Stimulated activated CD8-positive, alpha-beta memory T cell treated with anti-CD3 and anti-CD28 coated beads, Interleukin-15, amount 100 ng/mL, for 1 hour (primary cell): Measurements from ENCODE around the gene ARHGAP15.

Experiments used
- DNase-seq: peaks from one replicate; pipeline ENCODE4 v3.0.0-alpha.2; 2020; ENCODE audit warnings: low read depth

Gene ARHGAP15

GRCh38 chr2:143623231-143623908 lies 494.2 kb downstream of the ARHGAP15 start:
- no peak for DNase-seq

- no peak for DNase-seq
Observed at GRCh38 chr2:143623909-143624260, 494.7 kb downstream of the ARHGAP15 start.

GRCh38 chr2:143629340-143629739 lies 500.1 kb downstream of the ARHGAP15 start:
- DNase-seq: no peak

GRCh38 chr2:143632751-143633374 lies 503.6 kb downstream of the ARHGAP15 start:
- no peak for DNase-seq

- no peak for DNase-seq
Observed at GRCh38 chr2:143633419-143633818, 504.2 kb downstream of the ARHGAP15 start.

GRCh38 chr2:143635302-143635701 lies 506.1 kb downstream of the ARHGAP15 start:
- DNase-seq: no peak

- no peak for DNase-seq
Observed at GRCh38 chr2:143635936-143636335, 506.7 kb downstream of the ARHGAP15 start.

- DNase-seq: no peak
Observed at GRCh38 chr2:143640826-143641225, 511.6 kb downstream of the ARHGAP15 start.

- DNase-seq: no peak
Observed at GRCh38 chr2:143645921-143646645, 516.9 kb downstream of the ARHGAP15 start.

- DNase-seq: no peak
Observed at GRCh38 chr2:143649226-143649740, 520.1 kb downstream of the ARHGAP15 start.

- no peak for DNase-seq
Observed at GRCh38 chr2:143652692-143653091, 523.5 kb downstream of the ARHGAP15 start.

GRCh38 chr2:143668234-143668633 lies 539.0 kb downstream of the ARHGAP15 start:
- DNase-seq: no peak

GRCh38 chr2:143674051-143674450 lies 544.8 kb downstream of the ARHGAP15 start:
- no peak for DNase-seq

- DNase-seq: no peak
Observed at GRCh38 chr2:143675021-143675420, 545.8 kb downstream of the ARHGAP15 start.

GRCh38 chr2:143679617-143680016 lies 550.4 kb downstream of the ARHGAP15 start:
- DNase-seq: no peak

- no peak for DNase-seq
Observed at GRCh38 chr2:143680885-143681405, 551.7 kb downstream of the ARHGAP15 start.

GRCh38 chr2:143682436-143683055 lies 553.3 kb downstream of the ARHGAP15 start:
- no peak for DNase-seq

GRCh38 chr2:143683977-143684376 lies 554.8 kb downstream of the ARHGAP15 start:
- no peak for DNase-seq

GRCh38 chr2:143684551-143685320 lies 555.5 kb downstream of the ARHGAP15 start:
- no peak for DNase-seq

GRCh38 chr2:143685421-143686078 lies 556.3 kb downstream of the ARHGAP15 start:
- no peak for DNase-seq

- no peak for DNase-seq
Observed at GRCh38 chr2:143686585-143687164, 557.5 kb downstream of the ARHGAP15 start.
